ENCODE results near the gene PARD6B. TPM values are rescaled to one million over a fixed set of nuclear protein-coding genes. Genes with fewer than 3 reads are reported as not detected.

The PARD6B gene
- polyA plus RNA-seq, 1 of the 3 experiments (the other 2 are of a cell fraction), result 0.49 TPM

GRCh38 chr20:50704514-50704913 lies 26.9 kb upstream of the PARD6B start:
- H3K9me3 ChIP-seq, result no peaks in the 10 kb centered on the region
- H3K4me2 ChIP-seq, result no peak overlapping the region
- WGBS (ENCODE audit: low lambda C conversion rate), result 86% methylated on average over 4 of the region's 4 CpGs
- CTCF ChIA-PET, result interaction anchor here (0.7 to 1.0 kb wide), 2 partner anchors 69 to 461 kb away, joined by 3 read pairs; no protein-coding TSS in a partner anchor
- POLR2A ChIA-PET, result no interaction called here
- H3K79me2 ChIP-seq (ENCODE audit: insufficient read depth), result no peaks in the 10 kb centered on the region
- no peaks in the 10 kb centered on the region; the same call in 1 of the 2 replicates for H3K27me3 ChIP-seq (ENCODE audit: insufficient read depth)
- no peaks in the 10 kb centered on the region for H3K4me1 ChIP-seq (ENCODE audit: control insufficient read depth in 1 of 2, insufficient read depth in 2 of 2, low read depth in 1 of 2, low read length in 1 of 2)
- no peaks in the 10 kb centered on the region for H3K9me2 ChIP-seq
- H3K36me3 ChIP-seq (replicated peaks in 1 of 2; ENCODE audit: control insufficient read depth in 1 of 2, insufficient read depth in 2 of 2, low read length in 1 of 2), result no peaks in the 10 kb centered on the region
- no peak overlapping the region for H3K9ac ChIP-seq
- H3F3A ChIP-seq (replicated peaks; ENCODE audit: insufficient read depth), result no peaks in the 10 kb centered on the region
- no peak overlapping the region for H3K4me3 ChIP-seq (ENCODE audit: low read depth in 2 of 2, low read length in 1 of 2)
- DNase-seq, result no peak
- no peak for TF ChIP-seq FOXJ3 (CRISPR knock-in tag; IDR thresholded peaks at IDR 0.05)
- no peak overlapping the region for H2AFZ ChIP-seq (ENCODE audit: low read depth)
- H4K20me1 ChIP-seq (ENCODE audit: insufficient read depth), result no peaks in the 10 kb centered on the region
- no peak overlapping the region for H3K27ac ChIP-seq (ENCODE audit: low read depth in 2 of 2, low read length in 1 of 2)

- TF ChIP-seq SMC3 (IDR thresholded peaks at IDR 0.05; ENCODE audit: low read depth, low read length) (no peak), SIN3A (IDR thresholded peaks at IDR 0.05; ENCODE audit: borderline replicate concordance, low read depth, low read length) (no peak)
- no peak overlapping the region for H2AFZ ChIP-seq (ENCODE audit: low read depth)
- H3F3A ChIP-seq (replicated peaks; ENCODE audit: insufficient read depth), result no peaks in the 10 kb centered on the region
- no peaks in the 10 kb centered on the region for H3K79me2 ChIP-seq (ENCODE audit: insufficient read depth)
- no peaks in the 10 kb centered on the region for H3K4me1 ChIP-seq (ENCODE audit: control insufficient read depth in 1 of 2, insufficient read depth in 2 of 2, low read depth in 1 of 2, low read length in 1 of 2)
- no peaks in the 10 kb centered on the region for H3K9me2 ChIP-seq
- H3K27ac ChIP-seq (ENCODE audit: low read depth in 2 of 2, low read length in 1 of 2), result no peak overlapping the region
- H3K9me3 ChIP-seq, result no peaks in the 10 kb centered on the region
- no peaks in the 10 kb centered on the region for H3K36me3 ChIP-seq (replicated peaks in 1 of 2; ENCODE audit: control insufficient read depth in 1 of 2, insufficient read depth in 2 of 2, low read length in 1 of 2)
- no peaks in the 10 kb centered on the region for H4K20me1 ChIP-seq (ENCODE audit: insufficient read depth)
- H3K4me2 ChIP-seq, result no peak overlapping the region
- CTCF ChIA-PET, result no interaction called here
- H3K4me3 ChIP-seq (ENCODE audit: low read depth in 2 of 2, low read length in 1 of 2), result no peak overlapping the region
- no peak for DNase-seq
- WGBS (ENCODE audit: low lambda C conversion rate), result 100% methylated on average over 1 of the region's 1 CpG
- no peaks in the 10 kb centered on the region; the same call in 1 of the 2 replicates for H3K27me3 ChIP-seq (ENCODE audit: insufficient read depth)
- no peak overlapping the region for H3K9ac ChIP-seq
- POLR2A ChIA-PET, result no interaction called here
These were observed 26.4 kb upstream of the PARD6B start for GRCh38 chr20:50704971-50705370.

- Histone ChIP-seq H3K27ac (ENCODE audit: low read depth in 2 of 2, low read length in 1 of 2) (no peak overlapping the region), H3K9me2 (no peaks in the 10 kb centered on the region), H3K9ac (no peak overlapping the region), H4K20me1 (ENCODE audit: insufficient read depth) (no peaks in the 10 kb centered on the region), H3K9me3 (no peaks in the 10 kb centered on the region), H3F3A (replicated peaks; ENCODE audit: insufficient read depth) (no peaks in the 10 kb centered on the region), H3K4me1 (ENCODE audit: control insufficient read depth in 1 of 2, insufficient read depth in 2 of 2, low read depth in 1 of 2, low read length in 1 of 2) (no peaks in the 10 kb centered on the region), H3K79me2 (ENCODE audit: insufficient read depth) (no peaks in the 10 kb centered on the region), H3K36me3 (replicated peaks in 1 of 2; ENCODE audit: control insufficient read depth in 1 of 2, insufficient read depth in 2 of 2, low read length in 1 of 2) (no peaks in the 10 kb centered on the region), H2AFZ (ENCODE audit: low read depth) (no peak overlapping the region), H3K4me2 (no peak overlapping the region), H3K27me3 (ENCODE audit: insufficient read depth) (no peaks in the 10 kb centered on the region; the same call in 1 of the 2 replicates), H3K4me3 (ENCODE audit: low read depth in 2 of 2, low read length in 1 of 2) (no peak overlapping the region)
- TF ChIP-seq SMC3 (IDR thresholded peaks at IDR 0.05; ENCODE audit: low read depth, low read length) (no peak), CHD2 (IDR thresholded peaks at IDR 0.05; ENCODE audit: low read length, partially characterized antibody) (no peak), RCOR1 (IDR thresholded peaks at IDR 0.05; ENCODE audit: low read length) (no peak), MXI1 (IDR thresholded peaks at IDR 0.05; ENCODE audit: low read depth, low read length) (no peak), RFX5 (IDR thresholded peaks at IDR 0.05; ENCODE audit: low read length) (no peak), USF2 (IDR thresholded peaks at IDR 0.05; ENCODE audit: borderline replicate concordance, low read depth, low read length) (no peak), IRF3 (IDR thresholded peaks at IDR 0.05; ENCODE audit: low read depth, low read length) (no peak), TAF1 (IDR thresholded peaks at IDR 0.05; ENCODE audit: borderline replicate concordance, low read depth, low read length) (no peak), GABPA (IDR thresholded peaks at IDR 0.05; ENCODE audit: low read depth) (no peak)
- DNase-seq, result no peak
- 78% methylated on average over 8 of the region's 8 CpGs for WGBS (ENCODE audit: low lambda C conversion rate)
- ChIA-PET CTCF (interaction anchor here (0.6 to 0.9 kb wide), 2 partner anchors 40 to 81 kb away, joined by 3 to 4 read pairs; no protein-coding TSS in a partner anchor), POLR2A (interaction anchor here (0.9 kb wide), 1 partner anchor 16 kb away, joined by 3 read pairs; no protein-coding TSS in a partner anchor)
These were observed 22.3 kb upstream of the PARD6B start for GRCh38 chr20:50708845-50709635.
